ENCODE data around the gene PRR15L.

DNA sequence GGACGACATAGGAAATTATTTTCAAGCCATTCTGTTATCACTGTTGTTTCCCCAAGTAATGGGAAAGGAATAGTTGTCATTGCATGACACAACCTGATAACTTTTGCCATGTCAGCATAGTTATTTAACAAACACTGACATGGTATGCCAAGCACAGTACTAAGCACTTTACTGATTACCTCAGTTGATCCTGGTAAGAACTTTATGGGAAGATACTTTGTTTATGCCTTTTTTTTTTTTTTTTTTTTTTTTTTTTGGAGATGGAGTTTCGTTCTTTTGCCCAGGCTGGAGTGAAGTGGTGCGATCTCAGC, 32.0 kb downstream of the PRR15L start:
- TF ChIP-seq, protein P1, sequence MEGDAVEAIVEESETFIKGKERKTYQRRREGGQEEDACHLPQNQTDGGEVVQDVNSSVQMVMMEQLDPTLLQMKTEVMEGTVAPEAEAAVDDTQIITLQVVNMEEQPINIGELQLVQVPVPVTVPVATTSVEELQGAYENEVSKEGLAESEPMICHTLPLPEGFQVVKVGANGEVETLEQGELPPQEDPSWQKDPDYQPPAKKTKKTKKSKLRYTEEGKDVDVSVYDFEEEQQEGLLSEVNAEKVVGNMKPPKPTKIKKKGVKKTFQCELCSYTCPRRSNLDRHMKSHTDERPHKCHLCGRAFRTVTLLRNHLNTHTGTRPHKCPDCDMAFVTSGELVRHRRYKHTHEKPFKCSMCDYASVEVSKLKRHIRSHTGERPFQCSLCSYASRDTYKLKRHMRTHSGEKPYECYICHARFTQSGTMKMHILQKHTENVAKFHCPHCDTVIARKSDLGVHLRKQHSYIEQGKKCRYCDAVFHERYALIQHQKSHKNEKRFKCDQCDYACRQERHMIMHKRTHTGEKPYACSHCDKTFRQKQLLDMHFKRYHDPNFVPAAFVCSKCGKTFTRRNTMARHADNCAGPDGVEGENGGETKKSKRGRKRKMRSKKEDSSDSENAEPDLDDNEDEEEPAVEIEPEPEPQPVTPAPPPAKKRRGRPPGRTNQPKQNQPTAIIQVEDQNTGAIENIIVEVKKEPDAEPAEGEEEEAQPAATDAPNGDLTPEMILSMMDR (IDR thresholded peaks at IDR 0.05 in 4 of 5, conservative IDR thresholded peaks at IDR 0.05 in 1 of 5) = no peak
- no peak for TF ChIP-seq POLR2A (IDR thresholded peaks at IDR 0.05)
